ENCODE results near the gene GSE1. TPM values are rescaled to one million over a fixed set of nuclear protein-coding genes. Genes with fewer than 3 reads are reported as not detected.

The GSE1 gene
- total RNA-seq, 1 experiment from 2014 or later = 90.2 TPM

DNA sequence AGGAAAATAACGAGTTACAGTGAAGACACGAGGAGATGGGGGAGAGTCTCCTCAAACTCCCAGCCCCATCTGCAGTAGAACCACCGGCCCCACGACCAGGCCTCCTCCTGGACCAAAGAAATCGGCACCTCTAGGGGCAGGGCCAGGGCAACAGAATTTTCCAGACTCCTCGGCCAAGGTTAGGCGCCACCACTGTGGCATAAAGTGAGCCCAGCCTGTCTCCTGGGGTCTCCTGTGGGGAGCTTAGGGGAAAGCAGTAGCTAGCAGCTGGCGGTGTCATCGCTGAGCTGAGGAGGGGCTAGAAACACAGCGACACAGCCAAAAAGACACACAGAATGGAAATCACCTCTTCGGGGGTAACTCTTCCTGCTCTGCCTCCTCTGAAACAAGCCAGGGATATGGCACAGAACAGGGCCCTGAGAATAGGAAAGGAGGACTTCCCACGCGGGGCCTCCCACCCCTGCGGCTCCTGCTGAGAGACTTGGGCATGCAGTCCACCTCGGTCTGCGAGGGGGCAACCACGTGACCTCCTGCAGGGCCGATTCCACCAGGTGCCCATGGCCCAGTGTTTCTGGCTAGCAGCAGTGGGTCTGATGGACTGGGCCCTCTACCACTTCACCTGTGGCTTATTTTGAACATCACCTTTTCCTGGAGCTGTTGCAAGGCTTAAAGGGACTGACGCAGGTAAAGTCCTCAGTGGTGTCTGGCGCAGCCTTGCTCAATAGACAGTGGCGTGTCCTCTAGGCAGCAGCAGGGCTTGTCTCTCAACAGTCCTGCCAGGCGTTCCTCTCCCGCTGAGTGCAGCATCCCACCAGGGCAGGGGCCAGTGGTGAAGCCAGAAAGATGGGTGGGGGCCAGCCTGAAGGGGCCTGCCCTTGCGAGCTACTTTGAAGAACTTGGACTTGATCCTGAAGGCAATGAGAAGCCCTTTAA is 82.3 kb downstream of the GSE1 start:
- ChIA-PET RAD21 (ENCODE audit: low non-redundant PET in 1 of 2, low total read pairs in 2 of 2, uncharacterized antibody in 2 of 2, unreplicated experiment in 2 of 2) (no interaction called here), CTCF (interaction anchor here (0.8 kb wide), 1 partner anchor 22 kb away, joined by 3 read pairs; no protein-coding TSS in a partner anchor), POLR2A (no interaction called here)
- peaks cover 0 to 12% of the 10 kb centered on the region in 2 experiments; a peak in 1 of 4 replicates for H3K4me1 ChIP-seq (ENCODE audit: control insufficient read depth in 1 of 2, insufficient read depth in 2 of 2, low read length in 2 of 2)
- intact Hi-C loops (cut with micrococcal nuclease) = no loop called here
- no peak for ATAC-seq
- no peak overlapping the region for H3K4me3 ChIP-seq (replicated peaks in 1 of 2; ENCODE audit: low read depth in 1 of 2, low read length in 2 of 2)
- DNase-seq (ENCODE audit: low read depth, low spot score) = no peak
- no peaks in the 10 kb centered on the region for H3K79me2 ChIP-seq (ENCODE audit: insufficient read depth, low read length)
- BruUV-seq (replicated peaks) = no TSS peak
- H3K36me3 ChIP-seq (ENCODE audit: control insufficient read depth in 1 of 2, insufficient read depth in 2 of 2, low read length in 2 of 2) = no peaks in the 10 kb centered on the region
- H4K20me1 ChIP-seq (ENCODE audit: insufficient read depth) = no peaks in the 10 kb centered on the region
- H3K4me2 ChIP-seq (ENCODE audit: low read length) = no peak overlapping the region
- no peak overlapping the region for H3K27ac ChIP-seq (ENCODE audit: low read depth, low read length)
- H3K9me2 ChIP-seq (ENCODE audit: insufficient read depth) = no peaks in the 10 kb centered on the region
- no peak overlapping the region for H3K9ac ChIP-seq (ENCODE audit: low read length)
- no peak for TF ChIP-seq ZFX (IDR thresholded peaks at IDR 0.05)
- TF ChIP-seq EGR1 (IDR thresholded peaks at IDR 0.05; ENCODE audit: low read depth) = no peak
- no peak for TF ChIP-seq POLR2A (IDR thresholded peaks at IDR 0.05; ENCODE audit: borderline replicate concordance, extremely low read depth, insufficient read depth, insufficient read length)
- TF ChIP-seq SIN3A (IDR thresholded peaks at IDR 0.05; ENCODE audit: low read depth) = no peak
- TF ChIP-seq JUND (IDR thresholded peaks at IDR 0.05) = no peak
- TF ChIP-seq, protein P1, sequence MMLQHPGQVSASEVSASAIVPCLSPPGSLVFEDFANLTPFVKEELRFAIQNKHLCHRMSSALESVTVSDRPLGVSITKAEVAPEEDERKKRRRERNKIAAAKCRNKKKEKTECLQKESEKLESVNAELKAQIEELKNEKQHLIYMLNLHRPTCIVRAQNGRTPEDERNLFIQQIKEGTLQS (IDR thresholded peaks at IDR 0.05) = no peak
- no peak for TF ChIP-seq CEBPB (IDR thresholded peaks at IDR 0.05; ENCODE audit: low read depth)
- TF ChIP-seq ZNF274 (IDR thresholded peaks at IDR 0.05; ENCODE audit: low read depth, low read length) = no peak
- no peak for TF ChIP-seq SP1 (IDR thresholded peaks at IDR 0.05; ENCODE audit: low read depth)
- TF ChIP-seq, protein P2, sequence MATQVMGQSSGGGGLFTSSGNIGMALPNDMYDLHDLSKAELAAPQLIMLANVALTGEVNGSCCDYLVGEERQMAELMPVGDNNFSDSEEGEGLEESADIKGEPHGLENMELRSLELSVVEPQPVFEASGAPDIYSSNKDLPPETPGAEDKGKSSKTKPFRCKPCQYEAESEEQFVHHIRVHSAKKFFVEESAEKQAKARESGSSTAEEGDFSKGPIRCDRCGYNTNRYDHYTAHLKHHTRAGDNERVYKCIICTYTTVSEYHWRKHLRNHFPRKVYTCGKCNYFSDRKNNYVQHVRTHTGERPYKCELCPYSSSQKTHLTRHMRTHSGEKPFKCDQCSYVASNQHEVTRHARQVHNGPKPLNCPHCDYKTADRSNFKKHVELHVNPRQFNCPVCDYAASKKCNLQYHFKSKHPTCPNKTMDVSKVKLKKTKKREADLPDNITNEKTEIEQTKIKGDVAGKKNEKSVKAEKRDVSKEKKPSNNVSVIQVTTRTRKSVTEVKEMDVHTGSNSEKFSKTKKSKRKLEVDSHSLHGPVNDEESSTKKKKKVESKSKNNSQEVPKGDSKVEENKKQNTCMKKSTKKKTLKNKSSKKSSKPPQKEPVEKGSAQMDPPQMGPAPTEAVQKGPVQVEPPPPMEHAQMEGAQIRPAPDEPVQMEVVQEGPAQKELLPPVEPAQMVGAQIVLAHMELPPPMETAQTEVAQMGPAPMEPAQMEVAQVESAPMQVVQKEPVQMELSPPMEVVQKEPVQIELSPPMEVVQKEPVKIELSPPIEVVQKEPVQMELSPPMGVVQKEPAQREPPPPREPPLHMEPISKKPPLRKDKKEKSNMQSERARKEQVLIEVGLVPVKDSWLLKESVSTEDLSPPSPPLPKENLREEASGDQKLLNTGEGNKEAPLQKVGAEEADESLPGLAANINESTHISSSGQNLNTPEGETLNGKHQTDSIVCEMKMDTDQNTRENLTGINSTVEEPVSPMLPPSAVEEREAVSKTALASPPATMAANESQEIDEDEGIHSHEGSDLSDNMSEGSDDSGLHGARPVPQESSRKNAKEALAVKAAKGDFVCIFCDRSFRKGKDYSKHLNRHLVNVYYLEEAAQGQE (IDR thresholded peaks at IDR 0.05; ENCODE audit: low read depth) = no peak
- TF ChIP-seq EZH2 (IDR thresholded peaks at IDR 0.05) = no peak
- no peaks in the 10 kb centered on the region for H3K9me3 ChIP-seq (ENCODE audit: control insufficient read depth in 1 of 2, insufficient read depth in 1 of 2, low read depth in 1 of 2, low read length in 2 of 2)
- H2AFZ ChIP-seq (ENCODE audit: low read depth, low read length, poor library complexity, severe bottlenecking) = no peak overlapping the region
- H3K27me3 ChIP-seq (ENCODE audit: insufficient read depth, low read length) = peaks cover 12% of the 10 kb centered on the region; the same call in 1 of the 2 replicates
